BJ (cell line): ENCODE results near the gene ZC3HAV1. TPM values are rescaled to one million over a fixed set of nuclear protein-coding genes. Genes with fewer than 3 reads are reported as not detected.

ENCODE experiments used
- CTCF ChIA-PET: fragments of 350-600 bp; formaldehyde crosslinking; extraction: SDS; loops from one replicate; lab custom pipeline; 2021; ENCODE audit warnings: antibody characterized with exemption, inconsistent platforms; lab: Yijun Ruan, JAX
- POLR2A ChIA-PET: fragments of 300-600 bp; sonication (Branson Sonifier 250); formaldehyde crosslinking; extraction: SDS; loops from one replicate; lab custom pipeline; 2021; ENCODE audit warnings: antibody characterized with exemption; lab: Charles Lee
- DNase-seq: peaks from one replicate; pipeline ENCODE4 v3.0.0-alpha.2; 2011; ENCODE audit warnings: low read depth
- H3K27me3 ChIP-seq: 2 replicates; pipeline ENCODE4 v1.6.0; 2011; ENCODE audit warnings: low read length; ENCODE audit not compliant: control insufficient read depth, insufficient read depth
- H3K36me3 ChIP-seq: 2 replicates; pipeline ENCODE4 v1.5.1; 2011; ENCODE audit warnings: low read length; ENCODE audit not compliant: control insufficient read depth, insufficient read depth
- H3K4me3 ChIP-seq: 2 replicates; pipeline ENCODE4 v1.5.1; 2011; ENCODE audit warnings: low read depth, mild to moderate bottlenecking, control low read depth, low read length
- polyA plus RNA-seq: library from polyadenylated mRNA; depleted of rRNA; stranded (reverse); fragments of >200 nt; gene quantifications from 2 replicates; pipeline ENCODE4 v1.2.3, GENCODE V29; 2011
- TF ChIP-seq, protein P1 (sequence below): IDR thresholded peaks from 2 replicates; pipeline ENCODE4 v1.5.1; 2011; ENCODE audit warnings: low read depth, mild to moderate bottlenecking, control low read depth, inconsistent platforms, low read length, moderate library complexity; ENCODE audit not compliant: insufficient read depth

Gene ZC3HAV1
- polyA plus RNA-seq, 1 experiment: 21.7 TPM

DNA sequence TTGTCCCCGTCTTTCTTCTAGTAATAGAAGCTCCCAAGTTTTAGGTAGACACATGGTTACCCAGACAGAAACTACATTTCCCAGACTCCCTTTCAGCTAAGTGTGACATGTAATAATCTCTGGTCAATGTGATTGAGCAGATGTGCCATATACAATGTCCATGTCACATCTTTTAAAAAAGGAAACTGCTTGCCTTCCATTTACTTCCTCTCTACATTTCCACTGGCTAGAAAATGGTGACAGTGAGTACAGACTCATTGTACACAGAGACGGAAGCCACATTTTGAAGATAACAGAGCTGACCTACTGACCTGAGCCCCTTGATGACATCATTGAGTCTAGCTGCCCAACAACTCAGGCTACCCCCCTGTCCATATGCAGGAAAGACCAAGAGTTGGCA, 21.3 kb downstream of the ZC3HAV1 start:
- CTCF ChIA-PET: interaction anchor here (3.6 kb wide), 1 partner anchor 13 kb away, joined by 22 read pairs; no protein-coding TSS in a partner anchor
- Histone ChIP-seq H3K27me3 (no peaks in the 10 kb centered on the region), H3K4me3 (no peak overlapping the region), H3K36me3 (peaks cover 7% of the 10 kb centered on the region)
- TF ChIP-seq, protein P1, sequence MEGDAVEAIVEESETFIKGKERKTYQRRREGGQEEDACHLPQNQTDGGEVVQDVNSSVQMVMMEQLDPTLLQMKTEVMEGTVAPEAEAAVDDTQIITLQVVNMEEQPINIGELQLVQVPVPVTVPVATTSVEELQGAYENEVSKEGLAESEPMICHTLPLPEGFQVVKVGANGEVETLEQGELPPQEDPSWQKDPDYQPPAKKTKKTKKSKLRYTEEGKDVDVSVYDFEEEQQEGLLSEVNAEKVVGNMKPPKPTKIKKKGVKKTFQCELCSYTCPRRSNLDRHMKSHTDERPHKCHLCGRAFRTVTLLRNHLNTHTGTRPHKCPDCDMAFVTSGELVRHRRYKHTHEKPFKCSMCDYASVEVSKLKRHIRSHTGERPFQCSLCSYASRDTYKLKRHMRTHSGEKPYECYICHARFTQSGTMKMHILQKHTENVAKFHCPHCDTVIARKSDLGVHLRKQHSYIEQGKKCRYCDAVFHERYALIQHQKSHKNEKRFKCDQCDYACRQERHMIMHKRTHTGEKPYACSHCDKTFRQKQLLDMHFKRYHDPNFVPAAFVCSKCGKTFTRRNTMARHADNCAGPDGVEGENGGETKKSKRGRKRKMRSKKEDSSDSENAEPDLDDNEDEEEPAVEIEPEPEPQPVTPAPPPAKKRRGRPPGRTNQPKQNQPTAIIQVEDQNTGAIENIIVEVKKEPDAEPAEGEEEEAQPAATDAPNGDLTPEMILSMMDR: no peak
- POLR2A ChIA-PET: no interaction called here
- DNase-seq: no peak

DNA sequence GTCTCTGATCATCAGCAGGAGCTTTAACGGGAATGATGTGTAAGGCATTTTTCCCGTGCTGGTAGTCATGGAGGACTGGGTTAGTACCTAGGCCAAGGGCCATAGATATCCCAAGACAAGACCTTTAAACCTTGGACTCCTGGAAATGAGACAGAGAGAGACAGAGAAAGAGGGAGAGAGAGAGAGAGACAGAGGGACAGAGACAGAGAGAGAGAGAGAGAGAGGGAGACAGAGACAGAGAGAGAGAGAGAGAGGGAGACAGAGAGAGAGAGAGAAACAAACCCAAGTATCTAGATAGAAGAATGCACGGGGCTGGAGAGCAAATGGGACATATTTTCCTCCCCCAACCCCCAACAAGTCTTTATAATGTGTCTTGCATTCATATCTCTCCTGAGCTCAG, 22.3 kb downstream of the ZC3HAV1 start:
- H3K4me3 ChIP-seq: no peak overlapping the region
- no peaks in the 10 kb centered on the region for H3K27me3 ChIP-seq
- POLR2A ChIA-PET: no interaction called here
- H3K36me3 ChIP-seq: peaks cover 7% of the 10 kb centered on the region
- no peak for DNase-seq
- TF ChIP-seq, protein P1: no peak
- CTCF ChIA-PET: interaction anchor here (0.9 to 3.6 kb wide), 2 partner anchors 12 to 70 kb away, joined by 3 to 22 read pairs; no protein-coding TSS in a partner anchor

DNA sequence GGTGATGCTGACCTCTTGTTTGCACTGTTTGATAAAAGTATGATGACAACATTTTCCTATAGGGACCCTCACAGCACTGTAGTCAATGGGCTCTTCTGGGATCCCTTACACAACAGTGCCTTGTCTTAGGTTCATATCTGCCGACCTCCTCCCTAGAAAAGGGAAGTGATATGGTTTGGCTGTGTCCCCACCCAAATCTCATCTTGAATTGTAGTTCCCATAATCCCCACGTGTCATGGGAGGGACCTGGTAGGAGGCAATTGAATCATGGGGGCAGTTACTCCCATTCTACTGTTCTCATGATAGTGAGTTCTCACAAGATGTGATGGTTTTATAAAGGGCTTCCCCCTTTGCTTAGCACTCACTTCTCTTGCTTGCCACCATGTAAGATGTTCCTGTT, 23.1 kb downstream of the ZC3HAV1 start:
- H3K36me3 ChIP-seq: peaks cover 7% of the 10 kb centered on the region
- POLR2A ChIA-PET: no interaction called here
- no peaks in the 10 kb centered on the region for H3K27me3 ChIP-seq
- CTCF ChIA-PET: interaction anchor here (0.6 to 3.6 kb wide), 6 partner anchors 9 to 592 kb away, joined by 3 to 22 read pairs (median 4); no protein-coding TSS in a partner anchor
- TF ChIP-seq, protein P1: no peak
- no peak overlapping the region for H3K4me3 ChIP-seq
- DNase-seq: no peak

DNA sequence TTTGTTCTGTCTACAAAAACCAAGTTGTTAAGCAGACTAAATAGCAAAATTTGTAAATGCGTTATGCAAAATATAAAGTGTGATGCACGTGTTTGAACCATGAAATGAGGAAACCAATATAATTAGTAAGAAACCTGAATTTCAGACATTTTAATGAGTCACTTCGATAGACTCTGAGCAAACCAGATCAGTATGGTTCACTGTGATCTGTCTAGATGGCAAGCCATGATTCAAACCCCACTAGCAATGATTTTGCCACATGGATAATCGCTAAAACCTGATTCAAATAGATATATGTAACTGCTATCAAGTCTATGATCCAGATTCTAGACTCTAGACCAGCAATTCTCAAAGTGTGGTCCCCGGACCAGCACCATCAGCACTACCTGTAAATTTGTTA, 24.8 kb downstream of the ZC3HAV1 start:
- Histone ChIP-seq H3K27me3 (no peaks in the 10 kb centered on the region), H3K4me3 (no peak overlapping the region), H3K36me3 (peaks cover 18% of the 10 kb centered on the region)
- TF ChIP-seq, protein P1: no peak
- DNase-seq: no peak
- POLR2A ChIA-PET: no interaction called here
- CTCF ChIA-PET: interaction anchor here (0.7 kb wide), 1 partner anchor 9 kb away, joined by 4 read pairs; no protein-coding TSS in a partner anchor

DNA sequence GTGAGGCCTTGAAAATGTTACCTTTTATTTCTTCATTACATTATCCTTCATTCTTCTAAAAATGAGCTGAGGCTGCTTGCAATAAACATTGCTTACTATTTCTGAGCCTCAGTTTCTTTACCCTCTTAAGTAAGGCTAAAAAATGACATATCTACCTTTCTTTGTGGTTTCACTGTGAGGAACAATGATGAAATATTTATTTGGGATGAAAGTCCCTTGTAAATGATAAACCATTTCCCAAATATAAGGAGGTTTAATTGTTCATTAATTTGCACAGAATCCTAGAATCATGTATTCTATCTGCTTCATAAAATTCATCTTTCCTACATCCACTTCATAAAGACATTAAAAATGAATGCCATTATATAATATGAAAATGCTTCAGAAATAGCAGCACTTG, 27.9 kb downstream of the ZC3HAV1 start:
- DNase-seq: no peak
- TF ChIP-seq, protein P1: no peak
- peaks cover 18% of the 10 kb centered on the region for H3K36me3 ChIP-seq
- H3K27me3 ChIP-seq: no peaks in the 10 kb centered on the region
- no peak overlapping the region for H3K4me3 ChIP-seq
- POLR2A ChIA-PET: no interaction called here
- CTCF ChIA-PET: interaction anchor here (1.2 kb wide), 1 partner anchor 196 kb away, joined by 3 read pairs; no protein-coding TSS in a partner anchor
